PFSK-1 (cell line): Measurements from ENCODE around the gene RGL2.

Experiments
- POLR2AphosphoS5 ChIP-seq: IDR thresholded peaks from 2 replicates; pipeline ENCODE4 v1.6.1; 2012; ENCODE audit warnings: low read depth, mild to moderate bottlenecking, control low read depth, low read length, moderate library complexity
- SIN3A ChIP-seq: IDR thresholded peaks from 2 replicates; pipeline ENCODE4 v1.6.1; 2012; ENCODE audit warnings: mild to moderate bottlenecking, low read length, moderate library complexity, borderline replicate concordance; ENCODE audit not compliant: insufficient read depth
- TAF1 ChIP-seq: IDR thresholded peaks from 2 replicates; pipeline ENCODE4 v1.6.1; 2012; ENCODE audit warnings: low read length, control low read depth, borderline replicate concordance; ENCODE audit not compliant: insufficient read depth
- TF ChIP-seq, protein P1 (sequence below), 2 experiments: IDR thresholded peaks; 2 replicates each; pipeline versions ENCODE4 v1.6.1 to v1.8.0; 2011 to 2012; ENCODE audit warnings: low read depth in 2 of 2, low read length in 2 of 2, control low read depth in 1 of 2, inconsistent platforms in 1 of 2, mild to moderate bottlenecking in 1 of 2, moderate library complexity in 1 of 2; ENCODE audit not compliant: insufficient read depth in 1 of 2

DNA sequence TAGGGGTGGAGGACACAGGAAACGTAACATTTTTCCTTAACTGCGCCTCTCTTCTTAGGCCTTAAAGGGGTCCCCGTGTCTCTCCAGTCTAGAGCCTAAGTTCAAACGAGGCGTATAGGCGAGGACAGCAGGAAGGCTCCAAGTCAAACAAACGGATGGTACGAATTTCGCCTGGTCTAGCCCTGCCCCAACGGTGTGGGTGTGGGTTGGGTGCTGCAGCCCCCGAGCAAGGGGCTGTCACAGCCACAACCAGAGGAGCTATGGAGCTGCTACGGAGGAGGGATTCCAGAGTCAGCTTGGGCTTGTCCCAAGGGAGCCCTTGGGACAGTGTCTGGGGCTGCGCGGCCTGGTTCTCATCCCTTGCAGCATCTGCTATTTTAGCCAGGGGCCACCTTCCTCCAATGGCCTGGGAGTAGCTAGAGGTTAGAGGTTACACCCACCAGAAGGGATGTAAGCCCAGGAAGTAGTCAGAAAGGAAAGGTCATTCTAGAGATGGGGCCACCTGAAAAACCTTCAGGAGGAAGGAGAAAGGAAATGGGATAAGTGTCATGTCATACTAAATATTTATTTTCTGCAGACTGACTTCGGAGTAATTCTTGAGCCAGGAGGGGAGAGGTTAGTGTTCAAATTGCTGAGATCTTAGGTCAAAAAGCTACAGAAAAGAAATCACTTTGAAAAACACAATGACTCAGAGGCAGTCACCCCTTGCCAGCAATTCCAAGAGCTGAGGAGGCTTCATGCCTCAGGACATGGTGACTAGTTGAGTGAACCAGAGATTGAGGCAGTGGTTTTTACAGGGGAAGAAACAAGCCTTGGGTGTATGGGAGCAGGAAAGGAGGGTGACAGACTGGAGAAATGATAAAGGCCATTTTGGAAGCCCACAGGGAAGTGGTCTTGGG lies 48.8 kb downstream of the RGL2 start:
- TF ChIP-seq TAF1 (no peak), SIN3A (no peak), POLR2AphosphoS5 (no peak)
- TF ChIP-seq, protein P1, sequence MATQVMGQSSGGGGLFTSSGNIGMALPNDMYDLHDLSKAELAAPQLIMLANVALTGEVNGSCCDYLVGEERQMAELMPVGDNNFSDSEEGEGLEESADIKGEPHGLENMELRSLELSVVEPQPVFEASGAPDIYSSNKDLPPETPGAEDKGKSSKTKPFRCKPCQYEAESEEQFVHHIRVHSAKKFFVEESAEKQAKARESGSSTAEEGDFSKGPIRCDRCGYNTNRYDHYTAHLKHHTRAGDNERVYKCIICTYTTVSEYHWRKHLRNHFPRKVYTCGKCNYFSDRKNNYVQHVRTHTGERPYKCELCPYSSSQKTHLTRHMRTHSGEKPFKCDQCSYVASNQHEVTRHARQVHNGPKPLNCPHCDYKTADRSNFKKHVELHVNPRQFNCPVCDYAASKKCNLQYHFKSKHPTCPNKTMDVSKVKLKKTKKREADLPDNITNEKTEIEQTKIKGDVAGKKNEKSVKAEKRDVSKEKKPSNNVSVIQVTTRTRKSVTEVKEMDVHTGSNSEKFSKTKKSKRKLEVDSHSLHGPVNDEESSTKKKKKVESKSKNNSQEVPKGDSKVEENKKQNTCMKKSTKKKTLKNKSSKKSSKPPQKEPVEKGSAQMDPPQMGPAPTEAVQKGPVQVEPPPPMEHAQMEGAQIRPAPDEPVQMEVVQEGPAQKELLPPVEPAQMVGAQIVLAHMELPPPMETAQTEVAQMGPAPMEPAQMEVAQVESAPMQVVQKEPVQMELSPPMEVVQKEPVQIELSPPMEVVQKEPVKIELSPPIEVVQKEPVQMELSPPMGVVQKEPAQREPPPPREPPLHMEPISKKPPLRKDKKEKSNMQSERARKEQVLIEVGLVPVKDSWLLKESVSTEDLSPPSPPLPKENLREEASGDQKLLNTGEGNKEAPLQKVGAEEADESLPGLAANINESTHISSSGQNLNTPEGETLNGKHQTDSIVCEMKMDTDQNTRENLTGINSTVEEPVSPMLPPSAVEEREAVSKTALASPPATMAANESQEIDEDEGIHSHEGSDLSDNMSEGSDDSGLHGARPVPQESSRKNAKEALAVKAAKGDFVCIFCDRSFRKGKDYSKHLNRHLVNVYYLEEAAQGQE (IDR thresholded peaks at IDR 0.05; ENCODE audit: insufficient read depth in 1 of 2, low read depth in 2 of 2, low read length in 2 of 2), result no peak
